A673 (cell line): ENCODE data around the gene FUCA1. TPM values are rescaled to one million over a fixed set of nuclear protein-coding genes. Genes with fewer than 3 reads are reported as not detected.

ENCODE experiments used
- BruUV-seq: library from RNA; stranded (reverse); fragments of 400-500 nt; replicated peaks from 2 replicates; lab custom pipeline; 2021; lab: Mats Ljungman, UMichigan
- CTCF ChIA-PET: fragments of 300-600 bp; sonication (Branson Sonifier 250); formaldehyde crosslinking; loops from one replicate; lab custom pipeline; 2022; ENCODE audit warnings: antibody characterized with exemption; lab: Charles Lee
- POLR2A ChIA-PET: fragments of 300-600 bp; sonication (Branson Sonifier 250); formaldehyde crosslinking; loops from one replicate; lab custom pipeline; 2022; ENCODE audit warnings: antibody characterized with exemption; ENCODE audit not compliant: low non-redundant PET; lab: Charles Lee
- DNase-seq: peaks from one replicate; pipeline ENCODE4 v3.0.0-alpha.2; 2015; ENCODE audit warnings: low spot score
- H3K27ac ChIP-seq: fragments of 200-600 bp; sonication (generic); 2 replicates; pipeline ENCODE4 v1.5.1; 2016; ENCODE audit warnings: mixed run types, low read depth, mild to moderate bottlenecking, mixed read lengths, antibody characterized with exemption, low read length; ENCODE audit not compliant: poor library complexity, severe bottlenecking
- H3K27me3 ChIP-seq: fragments of 200-600 bp; sonication (generic); replicated peaks from 2 replicates; pipeline ENCODE4 v1.6.1; 2017; ENCODE audit warnings: mixed run types, low read depth, mild to moderate bottlenecking, mixed read lengths, antibody characterized with exemption, low read length; ENCODE audit not compliant: insufficient read depth, poor library complexity
- H3K36me3 ChIP-seq: fragments of 200-600 bp; sonication (generic); 2 replicates; pipeline ENCODE4 v1.6.1; 2016; ENCODE audit warnings: mixed run types, mild to moderate bottlenecking, mixed read lengths, antibody characterized with exemption, low read length; ENCODE audit not compliant: insufficient read depth, poor library complexity, severe bottlenecking
- H3K4me1 ChIP-seq: fragments of 200-600 bp; sonication (generic); 2 replicates; pipeline ENCODE4 v1.6.1; 2017; ENCODE audit warnings: mixed run types, mild to moderate bottlenecking, mixed read lengths, antibody characterized with exemption, low read length; ENCODE audit not compliant: insufficient read depth, poor library complexity, severe bottlenecking
- H3K4me3 ChIP-seq: fragments of 200-600 bp; sonication (generic); 2 replicates; pipeline ENCODE4 v1.5.1; 2016; ENCODE audit warnings: low read depth, mixed run types, mild to moderate bottlenecking, mixed read lengths, low read length; ENCODE audit not compliant: poor library complexity, severe bottlenecking
- H3K9me3 ChIP-seq: fragments of 200-600 bp; sonication (generic); 2 replicates; pipeline ENCODE4 v1.6.1; 2016; ENCODE audit warnings: mixed run types, low read depth, mild to moderate bottlenecking, mixed read lengths, antibody characterized with exemption, low read length; ENCODE audit not compliant: poor library complexity, severe bottlenecking
- CTCF ChIP-seq: fragments of 300-800, 200-600 bp; sonication (generic); conservative IDR thresholded peaks from 2 replicates; pipeline ENCODE4 v1.5.1; 2017; ENCODE audit warnings: low read depth, mild to moderate bottlenecking, antibody characterized with exemption, low read length, moderate library complexity, mixed read lengths
- EZH2 ChIP-seq: fragments of 200-600 bp; sonication (generic); IDR thresholded peaks from 2 replicates; pipeline ENCODE4 v1.6.1; 2017; ENCODE audit warnings: borderline replicate concordance, low read depth, mild to moderate bottlenecking, mixed read lengths, antibody characterized with exemption, low read length; ENCODE audit not compliant: poor library complexity, severe bottlenecking
- intact Hi-C: fragments of 100-400 bp; cut with micrococcal nuclease; formaldehyde crosslinking; loops from one replicate; pipeline ENCODE4 v1.10.0; 2022; ENCODE audit not compliant: unreplicated experiment
- total RNA-seq: library from RNA; stranded (reverse); gene quantifications from 2 replicates; pipeline ENCODE4 v1.2.3, GENCODE V29; 2021

The FUCA1 gene
- total RNA-seq, 1 experiment from 2014 or later = 8.9 TPM

DNA sequence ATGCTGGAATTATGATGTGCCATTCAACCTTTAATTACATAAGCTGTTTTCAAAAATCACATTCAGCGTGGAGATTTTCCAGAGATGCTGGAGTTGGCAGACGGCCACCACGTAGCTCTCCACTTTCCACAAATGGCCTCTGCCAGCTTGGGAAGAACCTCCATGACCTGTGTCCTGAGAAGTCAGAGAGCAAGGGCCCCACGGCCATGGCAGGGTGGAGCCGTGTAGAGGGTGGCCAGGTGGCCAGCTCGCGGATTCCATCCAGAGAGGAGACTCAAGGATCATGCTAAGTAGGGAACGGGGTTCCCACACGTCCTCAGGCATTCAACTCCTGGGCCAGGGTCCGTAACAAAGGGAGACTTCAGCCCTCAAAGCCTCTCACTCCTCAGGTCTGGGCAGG lies 66.2 kb downstream of the FUCA1 start:
- peaks cover 18% of the 10 kb centered on the region for H3K4me1 ChIP-seq
- intact Hi-C loops = no loop called here
- TF ChIP-seq CTCF (no peak), EZH2 (no peak)
- no peaks in the 10 kb centered on the region for H3K27me3 ChIP-seq
- POLR2A ChIA-PET = interaction anchor here (0.6 kb wide), 1 partner anchor 17 kb away, joined by 3 read pairs; no protein-coding TSS in a partner anchor
- H3K4me3 ChIP-seq = no peak overlapping the region
- peaks cover 7% of the 10 kb centered on the region for H3K36me3 ChIP-seq
- CTCF ChIA-PET = interaction anchor here (1.4 kb wide), 1 partner anchor 8 kb away, joined by 3 read pairs; no protein-coding TSS in a partner anchor
- no peak for DNase-seq
- no peaks in the 10 kb centered on the region for H3K9me3 ChIP-seq
- H3K27ac ChIP-seq = no peak overlapping the region
- no TSS peak for BruUV-seq

GRCh38 chr1:23801338-23801748 lies 66.7 kb downstream of the FUCA1 start:
- Histone ChIP-seq H3K36me3 (peaks cover 12% of the 10 kb centered on the region), H3K4me3 (peak overlapping the region; percentile 79), H3K9me3 (no peaks in the 10 kb centered on the region), H3K27ac (peak overlapping the region; percentile 85), H3K27me3 (no peaks in the 10 kb centered on the region), H3K4me1 (peaks cover 18% of the 10 kb centered on the region)
- CTCF ChIA-PET = interaction anchor here (1.4 kb wide), 1 partner anchor 8 kb away, joined by 3 read pairs; no protein-coding TSS in a partner anchor
- POLR2A ChIA-PET = no interaction called here
- TF ChIP-seq EZH2 (no peak), CTCF (no peak)
- no TSS peak for BruUV-seq
- DNase-seq = no peak
- intact Hi-C loops = no loop called here

DNA sequence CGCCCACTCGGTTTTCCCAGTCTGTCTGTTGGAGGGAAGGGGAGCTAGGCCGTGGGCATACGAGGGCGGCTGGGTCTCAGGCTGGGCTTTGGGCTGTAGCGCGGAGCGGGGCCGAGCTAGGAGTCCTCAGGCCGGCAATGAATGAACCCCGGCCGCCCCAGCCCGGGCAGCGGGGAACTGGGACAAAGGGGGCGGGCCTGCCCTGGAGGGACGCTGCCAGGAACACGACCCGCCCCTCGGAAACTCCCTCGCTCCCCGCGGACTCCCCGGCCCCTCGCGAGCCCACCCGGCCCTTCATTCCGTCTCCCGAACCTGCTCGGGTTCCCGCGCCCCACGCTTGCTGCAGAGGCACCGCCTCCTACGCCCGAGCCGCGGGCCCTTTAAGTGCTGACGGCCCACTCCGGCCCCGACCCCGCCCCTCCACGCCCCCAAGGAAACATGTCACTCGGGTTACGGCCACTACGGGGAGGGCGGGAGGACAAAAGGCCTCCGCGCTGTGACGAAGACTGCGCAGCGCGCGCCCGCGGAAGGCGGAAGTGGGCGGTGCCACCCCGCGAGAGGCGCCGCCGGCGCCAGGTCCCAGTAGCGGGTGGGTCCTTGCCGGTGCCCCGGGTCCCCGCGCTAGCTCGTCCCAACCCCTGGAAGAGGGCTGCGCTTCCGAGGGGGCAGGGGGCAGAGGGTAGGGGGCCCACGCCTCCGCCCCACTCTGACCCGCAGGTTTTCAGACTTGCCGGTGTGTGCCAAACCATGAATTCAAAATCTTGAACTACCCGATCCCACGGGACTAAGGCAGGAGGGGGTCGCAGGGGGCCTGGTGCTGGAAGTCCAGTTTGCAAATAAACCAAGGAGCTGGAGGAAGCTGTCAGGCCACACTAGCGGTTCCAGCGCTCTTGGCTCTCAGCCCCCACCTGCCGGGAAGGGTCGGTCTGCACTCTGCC lies 67.4 kb downstream of the FUCA1 start, which contains the start of gene GALE:
TSS of gene GALE (minus strand) at position 355 of the 938 bp plus-strand sequence. CDS start 1,747 bp downstream, outside the sequence.
- peak within 1 kb of the TSS; percentile 79 for H3K4me3 ChIP-seq
- ChIA-PET POLR2A (no interaction called here), CTCF (interaction anchor here (0.5 to 1.4 kb wide), 4 partner anchors 9 to 30 kb away, joined by 3 to 5 read pairs (median 3); partner anchors contain the start of gene PITHD1)
- H3K27ac ChIP-seq = peak within 1 kb of the TSS; percentile 85
- peaks cover 17% of the 10 kb centered on the region for H3K36me3 ChIP-seq
- intact Hi-C loops = no loop called here
- no TSS peak for BruUV-seq
- no peak for TF ChIP-seq CTCF
- no peak for TF ChIP-seq EZH2
- no peaks in the 10 kb centered on the region for H3K27me3 ChIP-seq
- peaks cover 18% of the 10 kb centered on the region for H3K4me1 ChIP-seq
- no peaks in the 10 kb centered on the region for H3K9me3 ChIP-seq
- DNase-seq = peak; percentile 98
